SK-N-SH treated with all-trans-retinoic acid at 6 μM for 48 hours (cell line): ENCODE measurements around the gene APOA1.

Source experiments
- ATAC-seq: fragments of 200-7000 bp; cut with Tn5 transposase; 3 replicates; pipeline ENCODE4 v1.9.1; 2020; ENCODE audit warnings: mild to moderate bottlenecking, moderate library complexity
- ARNTL ChIP-seq: fragments of 450-650 bp; formaldehyde crosslinking; IDR thresholded peaks from 2 replicates; pipeline ENCODE4 v1.5.0; 2020; ENCODE audit warnings: low read depth, mild to moderate bottlenecking, moderate library complexity, borderline replicate concordance
- BACH2 ChIP-seq: fragments of 250-450 bp; sonication (Bioruptor Pico); IDR thresholded peaks from 2 replicates; pipeline ENCODE4 v1.9.0; 2021; ENCODE audit warnings: mild to moderate bottlenecking, borderline replicate concordance
- CREB5 ChIP-seq: fragments of 250-450 bp; sonication (Bioruptor Pico); IDR thresholded peaks from 2 replicates; pipeline ENCODE4 v1.5.1; 2020; ENCODE audit warnings: low read depth, mild to moderate bottlenecking, moderate library complexity
- CSDC2 ChIP-seq: fragments of 250-450 bp; sonication (Bioruptor Pico); IDR thresholded peaks from 2 replicates; pipeline ENCODE4 v1.5.0; 2020; ENCODE audit warnings: mild to moderate bottlenecking, moderate library complexity
- CSRNP3 ChIP-seq: fragments of 250-450 bp; sonication (Bioruptor Pico); IDR thresholded peaks from 2 replicates; pipeline ENCODE4 v1.5.1; 2021; ENCODE audit warnings: mild to moderate bottlenecking, moderate library complexity
- ESRRG ChIP-seq: fragments of 250-450 bp; sonication (Bioruptor Pico); IDR thresholded peaks from 2 replicates; pipeline ENCODE4 v1.6.1; 2021; ENCODE audit warnings: mild to moderate bottlenecking
- GLIS3 ChIP-seq: fragments of 250-450 bp; sonication (Bioruptor Pico); IDR thresholded peaks from 2 replicates; pipeline ENCODE4 v1.5.0; 2020; ENCODE audit warnings: mild to moderate bottlenecking, moderate library complexity
- ISL1 ChIP-seq: fragments of 250-450 bp; sonication (Bioruptor Pico); IDR thresholded peaks from 2 replicates; pipeline ENCODE4 v2.1.2; 2022; ENCODE audit warnings: mild to moderate bottlenecking, moderate library complexity
- OSR1 ChIP-seq: fragments of 250-450 bp; sonication (Bioruptor Pico); IDR thresholded peaks from 2 replicates; pipeline ENCODE4 v1.8.0; 2022; ENCODE audit warnings: moderate library complexity, mild to moderate bottlenecking, inconsistent platforms
- PATZ1 ChIP-seq: fragments of 250-450 bp; sonication (Bioruptor Pico); IDR thresholded peaks from 2 replicates; pipeline ENCODE4 v1.8.0; 2020; ENCODE audit warnings: mild to moderate bottlenecking, moderate library complexity, borderline replicate concordance
- POU6F1 ChIP-seq: fragments of 250-450 bp; sonication (Bioruptor Pico); IDR thresholded peaks from 2 replicates; pipeline ENCODE4 v1.8.0; 2021; ENCODE audit warnings: low read depth, mild to moderate bottlenecking, moderate library complexity, borderline replicate concordance
- PPARA ChIP-seq: fragments of 250-450 bp; sonication (Bioruptor Pico); IDR thresholded peaks from 2 replicates; pipeline ENCODE4 v1.5.0; 2020; ENCODE audit warnings: mild to moderate bottlenecking, borderline replicate concordance
- RARB ChIP-seq: fragments of 250-450 bp; sonication (Bioruptor Pico); IDR thresholded peaks from 2 replicates; pipeline ENCODE4 v1.8.0; 2021; ENCODE audit warnings: mild to moderate bottlenecking, moderate library complexity
- SNAI2 ChIP-seq: fragments of 250-450 bp; sonication (Bioruptor Pico); IDR thresholded peaks from 2 replicates; pipeline ENCODE4 v1.5.0; 2020; ENCODE audit warnings: mild to moderate bottlenecking, moderate library complexity
- TCF4 ChIP-seq: fragments of 250-450 bp; sonication (Bioruptor Pico); IDR thresholded peaks from 2 replicates; pipeline ENCODE4 v1.8.0; 2021; ENCODE audit warnings: mild to moderate bottlenecking, moderate library complexity, borderline replicate concordance
- TSHZ2 ChIP-seq: fragments of 250-450 bp; sonication (Bioruptor Pico); IDR thresholded peaks from 2 replicates; pipeline ENCODE4 v1.5.0; 2020; ENCODE audit warnings: mild to moderate bottlenecking, moderate library complexity
- ZC3H10 ChIP-seq: fragments of 250-450 bp; sonication (Bioruptor Pico); IDR thresholded peaks from 2 replicates; pipeline ENCODE4 v1.5.1; 2021; ENCODE audit warnings: mild to moderate bottlenecking, moderate library complexity
- ZFP3 ChIP-seq: fragments of 250-450 bp; sonication (Bioruptor Pico); IDR thresholded peaks from 2 replicates; pipeline ENCODE4 v1.5.0; 2020; ENCODE audit warnings: mild to moderate bottlenecking, moderate library complexity
- ZFP30 ChIP-seq: fragments of 450-650 bp; formaldehyde crosslinking; IDR thresholded peaks from 2 replicates; pipeline ENCODE4 v1.5.0; 2022; ENCODE audit warnings: mild to moderate bottlenecking, moderate library complexity
- ZNF70 ChIP-seq: fragments of 450-650 bp; formaldehyde crosslinking; IDR thresholded peaks from 2 replicates; pipeline ENCODE4 v1.5.0; 2020; ENCODE audit warnings: mild to moderate bottlenecking, moderate library complexity
- ZNF8 ChIP-seq: fragments of 450-650 bp; formaldehyde crosslinking; IDR thresholded peaks from 2 replicates; pipeline ENCODE4 v1.5.0; 2020; ENCODE audit warnings: mild to moderate bottlenecking, moderate library complexity

APOA1 gene

GRCh38 chr11:116791002-116791812 is 46.2 kb downstream of the APOA1 start (continued):
- TF ChIP-seq RARB (CRISPR knock-in tag) = no peak
- TF ChIP-seq CREB5 (CRISPR knock-in tag) = no peak
- TF ChIP-seq GLIS3 (CRISPR knock-in tag) = no peak
- TF ChIP-seq OSR1 (CRISPR knock-in tag) = no peak

GRCh38 chr11:116790167-116791001 is 47.0 kb downstream of the APOA1 start:
- no peak for ATAC-seq
- no peak for TF ChIP-seq ZC3H10 (CRISPR knock-in tag)
- TF ChIP-seq POU6F1 (CRISPR knock-in tag) = no peak
- TF ChIP-seq PATZ1 (CRISPR knock-in tag) = no peak
- no peak for TF ChIP-seq TCF4
- TF ChIP-seq ARNTL (CRISPR knock-in tag) = no peak
- TF ChIP-seq PPARA = no peak
- no peak for TF ChIP-seq CSDC2 (CRISPR knock-in tag)
- no peak for TF ChIP-seq ZFP3 (CRISPR knock-in tag)
- no peak for TF ChIP-seq ESRRG (CRISPR knock-in tag)
- no peak for TF ChIP-seq SNAI2
- TF ChIP-seq RARB (CRISPR knock-in tag) = no peak
- TF ChIP-seq BACH2 (CRISPR knock-in tag) = no peak
- TF ChIP-seq CSRNP3 = no peak
- no peak for TF ChIP-seq ZNF70 (CRISPR knock-in tag)
- TF ChIP-seq OSR1 (CRISPR knock-in tag) = no peak
- TF ChIP-seq GLIS3 (CRISPR knock-in tag) = no peak

GRCh38 chr11:116788975-116789374 is 48.4 kb downstream of the APOA1 start:
- ATAC-seq = no peak
- TF ChIP-seq PPARA (no peak), TSHZ2 (CRISPR knock-in tag) (no peak), RARB (CRISPR knock-in tag) (no peak), CREB5 (CRISPR knock-in tag) (no peak), PATZ1 (CRISPR knock-in tag) (no peak), BACH2 (CRISPR knock-in tag) (no peak), ISL1 (CRISPR knock-in tag) (no peak), GLIS3 (CRISPR knock-in tag) (no peak), SNAI2 (no peak), OSR1 (CRISPR knock-in tag) (no peak), ESRRG (CRISPR knock-in tag) (no peak), CSRNP3 (no peak), ZNF8 (CRISPR knock-in tag) (no peak), ZFP30 (CRISPR knock-in tag) (no peak), ARNTL (CRISPR knock-in tag) (no peak)
